NOMO-1 treated with DMSO at 0.1 percent for 48 hours (cell line): ENCODE data around the gene TAPBPL.
"Not testable (repeated sequence)": the region's sequence is repeated elsewhere in the genome, so short reads cannot be mapped to it uniquely, and the experiment has no call there.

Source experiments
- DNase-seq: peaks from one replicate; lab custom pipeline; 2025; ENCODE audit not compliant: unreplicated experiment; lab: John Stamatoyannopoulos, UW

The TAPBPL gene, protein sequence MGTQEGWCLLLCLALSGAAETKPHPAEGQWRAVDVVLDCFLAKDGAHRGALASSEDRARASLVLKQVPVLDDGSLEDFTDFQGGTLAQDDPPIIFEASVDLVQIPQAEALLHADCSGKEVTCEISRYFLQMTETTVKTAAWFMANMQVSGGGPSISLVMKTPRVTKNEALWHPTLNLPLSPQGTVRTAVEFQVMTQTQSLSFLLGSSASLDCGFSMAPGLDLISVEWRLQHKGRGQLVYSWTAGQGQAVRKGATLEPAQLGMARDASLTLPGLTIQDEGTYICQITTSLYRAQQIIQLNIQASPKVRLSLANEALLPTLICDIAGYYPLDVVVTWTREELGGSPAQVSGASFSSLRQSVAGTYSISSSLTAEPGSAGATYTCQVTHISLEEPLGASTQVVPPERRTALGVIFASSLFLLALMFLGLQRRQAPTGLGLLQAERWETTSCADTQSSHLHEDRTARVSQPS

GRCh38 chr12:6451348-6452244 lies at the start of gene TAPBPL:
Gene TAPBPL, plus strand, starts transcription at chr12:6452042. Its CDS starts 207 bp downstream, at chr12:6452249.
- peak; percentile 70 for DNase-seq

DNA sequence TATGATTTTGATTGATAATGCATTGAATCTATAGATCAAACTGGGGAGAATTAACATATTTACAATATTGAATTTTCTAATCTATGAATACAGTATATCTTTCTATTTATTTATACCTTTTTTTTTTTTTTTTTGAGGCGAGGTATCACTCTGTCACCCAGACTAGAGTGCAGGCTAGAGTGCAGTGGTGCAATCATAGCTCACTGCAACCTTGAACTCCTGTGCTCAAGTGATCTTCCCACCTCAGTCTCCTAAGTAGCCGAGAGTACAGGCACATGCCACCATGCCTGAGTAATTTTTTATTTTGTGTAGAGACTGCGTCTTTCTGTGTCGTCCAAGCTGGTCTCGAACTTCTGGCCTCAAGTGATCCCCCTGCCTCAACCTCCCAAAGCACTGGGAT lies 47.5 kb upstream of the TAPBPL start:
- no peak for DNase-seq

- DNase-seq: no peak
Measured at GRCh38 chr12:6405963-6406362, 45.9 kb upstream of the TAPBPL start.

DNA sequence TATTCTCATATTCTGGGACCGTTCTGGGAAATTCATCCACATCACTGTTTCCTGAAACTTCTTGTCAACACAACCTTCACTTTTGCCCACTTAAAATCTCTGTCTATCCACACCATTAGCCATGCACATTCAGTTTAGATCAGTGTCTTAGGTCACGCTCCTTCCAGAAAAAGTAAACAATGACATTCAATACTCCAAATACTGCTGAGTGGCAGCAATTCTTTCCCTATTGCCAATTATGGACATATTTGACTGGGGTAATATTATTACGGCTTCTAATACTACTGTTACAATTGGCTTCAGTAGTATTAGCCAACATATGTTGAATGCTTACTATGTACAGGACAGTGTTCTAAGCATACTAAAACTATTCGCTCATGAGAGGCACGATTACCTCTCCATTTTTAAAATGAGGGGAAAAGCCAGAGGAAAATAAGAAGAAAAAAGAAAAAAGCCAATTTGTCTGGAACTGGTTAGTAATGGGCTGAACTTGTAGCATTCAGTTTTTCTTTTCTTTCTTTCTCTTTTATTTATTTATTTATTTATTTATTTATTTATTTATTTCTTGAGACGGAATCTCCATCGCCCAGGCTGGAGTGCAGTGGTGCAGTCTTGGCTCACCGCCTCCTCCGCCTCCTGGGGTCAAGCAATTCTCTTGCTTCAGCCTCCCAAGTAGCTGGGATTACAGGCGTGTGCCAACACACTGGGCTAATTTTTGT lies 44.4 kb upstream of the TAPBPL start:
- no peak for DNase-seq

- peak; percentile 97 for DNase-seq
Measured at GRCh38 chr12:6416596-6416995, 35.2 kb upstream of the TAPBPL start.

- DNase-seq: no peak
Measured at GRCh38 chr12:6418796-6419195, 33.0 kb upstream of the TAPBPL start.

- no peak for DNase-seq
Measured at GRCh38 chr12:6420364-6420763, 31.5 kb upstream of the TAPBPL start.

DNA sequence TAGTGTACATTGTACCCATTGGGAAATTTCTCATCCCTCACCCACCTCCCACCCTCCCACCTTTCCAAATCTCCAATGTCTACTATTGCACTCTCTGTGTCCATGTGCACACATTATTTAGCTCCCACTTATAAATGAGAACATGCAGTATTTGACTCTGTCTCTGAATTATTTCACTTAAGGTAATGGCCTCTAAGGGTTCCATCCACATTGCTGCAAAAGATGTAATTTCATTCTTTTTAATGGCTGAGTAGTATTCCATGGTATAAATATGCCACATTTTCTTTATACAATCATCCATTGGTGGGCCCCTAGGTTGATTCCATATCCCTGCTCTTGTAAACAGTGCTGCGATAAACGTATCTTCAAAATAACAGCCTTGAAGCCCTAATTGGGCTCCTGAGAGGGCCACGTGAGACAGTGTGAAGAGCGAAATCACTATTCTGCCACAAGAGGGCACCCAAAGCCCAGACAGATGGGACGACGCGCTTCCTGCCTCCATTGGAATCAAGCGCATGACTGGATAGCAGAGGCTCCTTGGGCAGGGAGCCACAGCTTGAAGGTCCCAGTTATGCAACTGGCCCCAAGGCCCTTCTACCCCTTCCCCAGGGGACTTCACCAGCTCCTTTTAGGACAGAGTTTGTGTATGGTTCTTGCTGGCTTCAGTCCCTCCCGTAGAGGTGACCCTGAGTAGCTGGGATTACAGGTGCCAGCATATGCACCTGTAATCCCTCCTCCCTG lies 28.4 kb upstream of the TAPBPL start:
- peak; percentile 87 for DNase-seq

DNA sequence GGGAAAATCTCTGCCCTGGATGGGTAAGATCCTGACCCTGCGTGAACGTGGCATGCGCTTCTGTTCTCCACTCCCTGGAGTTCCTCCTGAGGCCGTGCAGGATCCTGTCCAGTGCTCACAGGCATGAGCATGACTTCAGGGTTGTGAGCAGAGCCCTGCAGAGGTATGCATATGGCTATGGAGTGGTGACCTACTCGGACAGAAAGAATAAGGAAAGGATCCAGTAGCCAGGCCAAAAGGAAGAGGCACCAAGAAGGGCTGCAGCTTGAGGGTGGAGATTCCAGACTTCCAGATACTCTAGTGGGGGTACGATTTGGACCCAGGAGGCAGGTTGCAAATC lies 27.9 kb upstream of the TAPBPL start:
- no peak for DNase-seq

DNA sequence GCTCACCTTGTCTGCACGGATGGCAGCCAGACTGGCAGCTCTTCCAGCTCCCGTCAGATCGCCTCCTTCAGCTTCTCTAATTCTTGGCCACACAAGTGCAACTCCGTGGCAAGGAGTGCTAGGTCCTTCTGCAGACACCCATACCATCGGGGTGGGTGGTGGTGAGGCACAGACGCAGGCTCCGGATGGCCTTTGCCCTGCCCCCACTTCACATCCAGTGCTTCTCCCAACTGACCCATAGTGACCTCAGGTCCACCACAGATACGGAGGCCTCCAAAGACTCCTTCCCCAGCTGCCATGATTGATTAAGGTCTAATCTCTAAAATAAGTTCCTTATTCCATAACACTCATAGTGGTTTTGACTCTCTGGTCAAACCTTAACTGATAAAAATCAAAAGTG lies 27.0 kb upstream of the TAPBPL start:
- no peak for DNase-seq

GRCh38 chr12:6425590-6426531 lies 26.0 kb upstream of the TAPBPL start:
- peak; percentile 13 for DNase-seq

- no peak for DNase-seq
Measured at GRCh38 chr12:6426882-6427671, 24.8 kb upstream of the TAPBPL start.

DNA sequence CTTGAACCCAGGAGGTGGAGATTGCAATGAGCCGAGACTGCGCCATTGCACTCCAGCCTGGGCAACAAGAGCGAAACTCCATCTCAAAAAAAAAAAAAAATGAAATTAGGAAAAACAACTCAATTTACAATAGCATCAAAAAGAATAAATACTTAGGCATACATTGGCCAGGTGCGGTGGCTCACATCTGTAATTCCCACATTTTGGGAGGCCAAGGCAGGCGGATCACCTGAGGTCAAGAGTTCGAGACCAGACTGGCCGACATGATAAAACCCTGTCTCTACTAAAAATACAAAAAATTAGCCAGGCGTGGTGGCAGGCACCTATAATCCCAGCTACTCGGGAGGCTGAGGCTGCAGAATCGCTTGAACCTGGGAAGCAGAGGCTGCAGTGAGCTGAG lies 24.0 kb upstream of the TAPBPL start:
- DNase-seq: not testable (repeated sequence)

- DNase-seq: no peak
Measured at GRCh38 chr12:6428326-6428725, 23.5 kb upstream of the TAPBPL start.

GRCh38 chr12:6430124-6430989 lies 21.5 kb upstream of the TAPBPL start:
- peak; percentile 78 for DNase-seq

DNA sequence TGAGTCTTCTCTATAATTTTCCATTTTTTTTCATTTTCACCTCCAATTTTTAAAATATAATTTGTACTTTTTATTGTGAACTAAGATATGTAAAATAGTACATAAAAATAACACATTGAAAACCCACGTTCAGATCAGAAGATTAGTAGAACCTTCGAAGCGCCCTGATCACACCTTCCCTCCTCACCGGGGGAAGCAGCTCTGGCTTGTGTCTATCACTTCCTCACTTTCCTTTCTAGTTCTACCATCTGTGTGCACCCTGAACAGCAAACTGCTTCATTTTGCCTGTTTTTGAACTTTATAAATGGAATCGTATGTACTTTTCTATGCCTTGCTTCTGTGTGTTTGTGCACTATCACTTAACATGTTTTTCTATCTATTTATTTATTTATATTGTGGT lies 18.9 kb upstream of the TAPBPL start:
- DNase-seq: no peak

- no peak for DNase-seq
Measured at GRCh38 chr12:6434205-6435140, 17.4 kb upstream of the TAPBPL start.
